K562 (cell line): ENCODE results near the gene KNSTRN.

Experiments
- HDGF ChIP-seq: fragments of 450-650 bp; IDR thresholded peaks from 2 replicates; pipeline ENCODE4 v1.6.1; 2016
- RAD21 ChIP-seq, 2 experiments: fragments of 250-450 bp in 1 of 2; fragments of 450-650 bp in 1 of 2; sonication (Bioruptor Pico) in 1 of 2; formaldehyde crosslinking in 1 of 2; IDR thresholded peaks in 1 of 2; conservative IDR thresholded peaks in 1 of 2; 2 replicates each; pipeline versions ENCODE4 v1.4.0 to v1.8.0; 2020 to 2022; ENCODE audit warnings: mild to moderate bottlenecking in 2 of 2, moderate library complexity in 1 of 2
- SMARCE1 ChIP-seq: fragments of 450-650 bp; IDR thresholded peaks from 2 replicates; pipeline ENCODE4 v1.7.1; 2016; ENCODE audit warnings: mild to moderate bottlenecking
- TF ChIP-seq, protein P1 (sequence below), 3 experiments: IDR thresholded peaks in 2 of 3; conservative IDR thresholded peaks in 1 of 3; 2 replicates each; pipeline ENCODE4 v1.5.1; 2011 to 2012; ENCODE audit warnings: low read length in 3 of 3, mild to moderate bottlenecking in 3 of 3, control low read depth in 2 of 3, improper control_type of control experiment in 1 of 3, inconsistent platforms in 1 of 3, low read depth in 1 of 3, mixed read lengths in 1 of 3, moderate library complexity in 1 of 3; ENCODE audit not compliant: insufficient read depth in 2 of 3

DNA sequence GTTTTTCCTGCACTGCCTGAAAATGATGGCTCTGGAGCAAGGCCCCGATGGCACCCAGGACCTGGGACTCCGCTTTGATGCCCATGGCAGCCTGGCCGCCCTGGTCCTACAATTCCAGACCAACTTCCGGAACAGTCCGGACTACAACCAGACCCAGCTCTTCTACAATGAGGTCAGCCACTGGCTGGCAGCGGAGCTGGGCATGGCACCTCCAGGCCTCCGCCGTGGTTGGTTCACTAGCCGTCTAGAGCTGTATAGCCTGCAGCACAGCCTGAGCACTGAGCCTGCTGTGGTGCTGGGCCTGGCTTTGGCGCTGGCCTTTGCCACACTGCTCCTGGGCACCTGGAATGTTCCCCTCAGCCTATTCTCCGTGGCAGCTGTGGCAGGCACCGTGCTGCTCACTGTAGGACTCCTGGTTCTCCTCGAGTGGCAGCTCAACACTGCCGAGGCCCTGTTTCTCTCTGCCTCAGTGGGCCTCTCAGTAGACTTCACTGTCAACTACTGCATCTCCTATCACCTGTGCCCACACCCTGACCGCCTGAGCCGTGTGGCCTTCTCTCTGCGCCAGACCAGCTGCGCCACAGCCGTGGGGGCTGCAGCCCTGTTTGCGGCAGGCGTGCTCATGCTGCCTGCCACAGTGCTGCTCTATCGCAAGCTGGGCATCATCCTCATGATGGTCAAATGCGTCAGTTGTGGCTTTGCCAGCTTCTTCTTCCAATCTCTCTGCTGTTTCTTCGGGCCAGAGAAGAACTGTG, 13.6 kb upstream of the KNSTRN start:
- TF ChIP-seq, protein P1, sequence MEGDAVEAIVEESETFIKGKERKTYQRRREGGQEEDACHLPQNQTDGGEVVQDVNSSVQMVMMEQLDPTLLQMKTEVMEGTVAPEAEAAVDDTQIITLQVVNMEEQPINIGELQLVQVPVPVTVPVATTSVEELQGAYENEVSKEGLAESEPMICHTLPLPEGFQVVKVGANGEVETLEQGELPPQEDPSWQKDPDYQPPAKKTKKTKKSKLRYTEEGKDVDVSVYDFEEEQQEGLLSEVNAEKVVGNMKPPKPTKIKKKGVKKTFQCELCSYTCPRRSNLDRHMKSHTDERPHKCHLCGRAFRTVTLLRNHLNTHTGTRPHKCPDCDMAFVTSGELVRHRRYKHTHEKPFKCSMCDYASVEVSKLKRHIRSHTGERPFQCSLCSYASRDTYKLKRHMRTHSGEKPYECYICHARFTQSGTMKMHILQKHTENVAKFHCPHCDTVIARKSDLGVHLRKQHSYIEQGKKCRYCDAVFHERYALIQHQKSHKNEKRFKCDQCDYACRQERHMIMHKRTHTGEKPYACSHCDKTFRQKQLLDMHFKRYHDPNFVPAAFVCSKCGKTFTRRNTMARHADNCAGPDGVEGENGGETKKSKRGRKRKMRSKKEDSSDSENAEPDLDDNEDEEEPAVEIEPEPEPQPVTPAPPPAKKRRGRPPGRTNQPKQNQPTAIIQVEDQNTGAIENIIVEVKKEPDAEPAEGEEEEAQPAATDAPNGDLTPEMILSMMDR (IDR thresholded peaks at IDR 0.05 in 2 of 3, conservative IDR thresholded peaks at IDR 0.05 in 1 of 3; ENCODE audit: insufficient read depth in 2 of 3, low read depth in 1 of 3, low read length in 3 of 3): no peak
- TF ChIP-seq RAD21 (CRISPR knock-in tag; conservative IDR thresholded peaks at IDR 0.05 in 1 of 2, IDR thresholded peaks at IDR 0.05 in 1 of 2) (no peak), SMARCE1 (no peak), HDGF (no peak)
